ENCODE results near the gene KDM6B.

KDM6B gene

GRCh38 chr17:7790150-7790549 lies 43.9 kb upstream of the KDM6B start:
- Histone ChIP-seq H4K8ac (ENCODE audit: low read length) (no peak overlapping the region), H3K9ac (ENCODE audit: low read length) (no peak overlapping the region), H3K14ac (ENCODE audit: low read length in 2 of 2) (no peak overlapping the region), H3K27ac (ENCODE audit: low read length, poor library complexity, severe bottlenecking) (no peak overlapping the region), H3K4me2 (ENCODE audit: low read length, poor library complexity, severe bottlenecking) (no peak overlapping the region), H2BK12ac (ENCODE audit: low read length in 2 of 2) (no peak overlapping the region), H4K91ac (ENCODE audit: low read length) (no peak overlapping the region), H3K27me3 (ENCODE audit: control insufficient read depth in 1 of 2, insufficient read depth in 1 of 2, low read length in 2 of 2) (peaks cover 14 to 32% of the 10 kb centered on the region in 2 experiments), H2AK5ac (ENCODE audit: low read length, severe bottlenecking) (no peak overlapping the region), H2BK5ac (ENCODE audit: low read depth, low read length, poor library complexity, severe bottlenecking) (no peak overlapping the region), H3K9me3 (ENCODE audit: control insufficient read depth, low read length) (no peaks in the 10 kb centered on the region), H2BK120ac (ENCODE audit: low read depth, low read length) (no peak overlapping the region), H2AFZ (ENCODE audit: low read depth, low read length) (no peak overlapping the region), H3K4me1 (ENCODE audit: control insufficient read depth, insufficient read depth, low read depth, low read length) (no peaks in the 10 kb centered on the region), H3K4ac (ENCODE audit: low read depth in 1 of 2, low read length in 2 of 2) (no peak overlapping the region), H3K23ac (ENCODE audit: low read length in 2 of 2) (no peak overlapping the region), H3K18ac (ENCODE audit: low read depth in 1 of 2, low read length in 2 of 2) (no peak overlapping the region), H3K36me3 (ENCODE audit: control insufficient read depth in 1 of 2, insufficient read depth in 2 of 2, low read depth in 1 of 2, low read length in 2 of 2) (no peaks in the 10 kb centered on the region), H2BK15ac (ENCODE audit: low read depth, poor library complexity, severe bottlenecking) (no peak overlapping the region), H3K79me1 (replicated peaks; ENCODE audit: low read length, poor library complexity, severe bottlenecking) (no peaks in the 10 kb centered on the region), H3K4me3 (ENCODE audit: insufficient read depth in 1 of 2, low read depth in 1 of 2, low read length in 2 of 2) (no peak overlapping the region)
- 97% methylated on average over 2 of the region's 5 CpGs for WGBS
- no peak for DNase-seq

GRCh38 chr17:7792611-7793010 lies 41.4 kb upstream of the KDM6B start:
- Histone ChIP-seq H2BK15ac (ENCODE audit: low read depth, poor library complexity, severe bottlenecking) (no peak overlapping the region), H2AK5ac (ENCODE audit: low read length, severe bottlenecking) (no peak overlapping the region), H2BK5ac (ENCODE audit: low read depth, low read length, poor library complexity, severe bottlenecking) (no peak overlapping the region), H3K27ac (ENCODE audit: low read length, poor library complexity, severe bottlenecking) (no peak overlapping the region), H4K91ac (ENCODE audit: low read length) (no peak overlapping the region), H3K79me1 (replicated peaks; ENCODE audit: low read length, poor library complexity, severe bottlenecking) (no peaks in the 10 kb centered on the region), H2BK120ac (ENCODE audit: low read depth, low read length) (no peak overlapping the region), H3K4me3 (ENCODE audit: insufficient read depth in 1 of 2, low read depth in 1 of 2, low read length in 2 of 2) (no peak overlapping the region), H3K4me2 (ENCODE audit: low read length, poor library complexity, severe bottlenecking) (no peak overlapping the region), H2BK12ac (ENCODE audit: low read length in 2 of 2) (no peak overlapping the region), H3K4ac (ENCODE audit: low read depth in 1 of 2, low read length in 2 of 2) (no peak overlapping the region), H3K36me3 (ENCODE audit: control insufficient read depth in 1 of 2, insufficient read depth in 2 of 2, low read depth in 1 of 2, low read length in 2 of 2) (no peaks in the 10 kb centered on the region), H3K9me3 (ENCODE audit: control insufficient read depth, low read length) (no peaks in the 10 kb centered on the region), H3K23ac (ENCODE audit: low read length in 2 of 2) (no peak overlapping the region), H4K8ac (ENCODE audit: low read length) (no peak overlapping the region), H3K27me3 (ENCODE audit: control insufficient read depth in 1 of 2, insufficient read depth in 1 of 2, low read length in 2 of 2) (peaks cover 15 to 28% of the 10 kb centered on the region in 2 experiments), H3K9ac (ENCODE audit: low read length) (no peak overlapping the region), H3K14ac (ENCODE audit: low read length in 2 of 2) (no peak overlapping the region), H2AFZ (ENCODE audit: low read depth, low read length) (no peak overlapping the region), H3K18ac (ENCODE audit: low read depth in 1 of 2, low read length in 2 of 2) (no peak overlapping the region), H3K4me1 (ENCODE audit: control insufficient read depth, insufficient read depth, low read depth, low read length) (no peaks in the 10 kb centered on the region)
- WGBS = 94% methylated on average over 17 of the region's 17 CpGs
- DNase-seq = no peak

GRCh38 chr17:7794075-7794663 lies 39.8 kb upstream of the KDM6B start:
- H2AK5ac ChIP-seq (ENCODE audit: low read length, severe bottlenecking) = no peak overlapping the region
- H3K18ac ChIP-seq (ENCODE audit: low read depth in 1 of 2, low read length in 2 of 2) = no peak overlapping the region
- H4K91ac ChIP-seq (ENCODE audit: low read length) = no peak overlapping the region
- no peak overlapping the region for H3K4me3 ChIP-seq (ENCODE audit: insufficient read depth in 1 of 2, low read depth in 1 of 2, low read length in 2 of 2)
- H2BK12ac ChIP-seq (ENCODE audit: low read length in 2 of 2) = no peak overlapping the region
- peaks cover 21 to 36% of the 10 kb centered on the region in 2 experiments for H3K27me3 ChIP-seq (ENCODE audit: control insufficient read depth in 1 of 2, insufficient read depth in 1 of 2, low read length in 2 of 2)
- H3K79me1 ChIP-seq (replicated peaks; ENCODE audit: low read length, poor library complexity, severe bottlenecking) = no peaks in the 10 kb centered on the region
- H2BK15ac ChIP-seq (ENCODE audit: low read depth, poor library complexity, severe bottlenecking) = no peak overlapping the region
- no peaks in the 10 kb centered on the region for H3K4me1 ChIP-seq (ENCODE audit: control insufficient read depth, insufficient read depth, low read depth, low read length)
- no peak overlapping the region for H2BK120ac ChIP-seq (ENCODE audit: low read depth, low read length)
- no peaks in the 10 kb centered on the region for H3K36me3 ChIP-seq (ENCODE audit: control insufficient read depth in 1 of 2, insufficient read depth in 2 of 2, low read depth in 1 of 2, low read length in 2 of 2)
- H3K4ac ChIP-seq (ENCODE audit: low read depth in 1 of 2, low read length in 2 of 2) = no peak overlapping the region
- H3K9ac ChIP-seq (ENCODE audit: low read length) = no peak overlapping the region
- DNase-seq = no peak
- no peak overlapping the region for H3K14ac ChIP-seq (ENCODE audit: low read length in 2 of 2)
- 78% methylated on average over 16 of the region's 19 CpGs for whole genome bisulfite sequencing
- no peaks in the 10 kb centered on the region for H3K9me3 ChIP-seq (ENCODE audit: control insufficient read depth, low read length)
- no peak overlapping the region for H2BK5ac ChIP-seq (ENCODE audit: low read depth, low read length, poor library complexity, severe bottlenecking)
- no peak overlapping the region for H3K23ac ChIP-seq (ENCODE audit: low read length in 2 of 2)
- H3K27ac ChIP-seq (ENCODE audit: low read length, poor library complexity, severe bottlenecking) = no peak overlapping the region
- no peak overlapping the region for H2AFZ ChIP-seq (ENCODE audit: low read depth, low read length)
- no peak overlapping the region for H3K4me2 ChIP-seq (ENCODE audit: low read length, poor library complexity, severe bottlenecking)
- no peak overlapping the region for H4K8ac ChIP-seq (ENCODE audit: low read length)

GRCh38 chr17:7797976-7798375 lies 36.0 kb upstream of the KDM6B start:
- H3K9me3 ChIP-seq (ENCODE audit: control insufficient read depth, low read length) = no peaks in the 10 kb centered on the region
- no peak overlapping the region for H3K18ac ChIP-seq (ENCODE audit: low read depth in 1 of 2, low read length in 2 of 2)
- H3K4me1 ChIP-seq (ENCODE audit: control insufficient read depth, insufficient read depth, low read depth, low read length) = no peaks in the 10 kb centered on the region
- H2AFZ ChIP-seq (ENCODE audit: low read depth, low read length) = no peak overlapping the region
- no peak overlapping the region for H3K9ac ChIP-seq (ENCODE audit: low read length)
- H3K79me1 ChIP-seq (replicated peaks; ENCODE audit: low read length, poor library complexity, severe bottlenecking) = no peaks in the 10 kb centered on the region
- H2BK15ac ChIP-seq (ENCODE audit: low read depth, poor library complexity, severe bottlenecking) = no peak overlapping the region
- no peak overlapping the region for H3K27ac ChIP-seq (ENCODE audit: low read length, poor library complexity, severe bottlenecking)
- H3K27me3 ChIP-seq (ENCODE audit: control insufficient read depth in 1 of 2, insufficient read depth in 1 of 2, low read length in 2 of 2) = peaks cover 20 to 46% of the 10 kb centered on the region in 2 experiments
- H3K4ac ChIP-seq (ENCODE audit: low read depth in 1 of 2, low read length in 2 of 2) = no peak overlapping the region
- no peak overlapping the region for H2BK5ac ChIP-seq (ENCODE audit: low read depth, low read length, poor library complexity, severe bottlenecking)
- H2AK5ac ChIP-seq (ENCODE audit: low read length, severe bottlenecking) = no peak overlapping the region
- H2BK12ac ChIP-seq (ENCODE audit: low read length in 2 of 2) = no peak overlapping the region
- no peak overlapping the region for H2BK120ac ChIP-seq (ENCODE audit: low read depth, low read length)
- DNase-seq = no peak
- H4K8ac ChIP-seq (ENCODE audit: low read length) = no peak overlapping the region
- WGBS = 90% methylated on average over 13 of the region's 13 CpGs
- H3K36me3 ChIP-seq (ENCODE audit: control insufficient read depth in 1 of 2, insufficient read depth in 2 of 2, low read depth in 1 of 2, low read length in 2 of 2) = no peaks in the 10 kb centered on the region
- no peak overlapping the region for H3K23ac ChIP-seq (ENCODE audit: low read length in 2 of 2)
- no peak overlapping the region for H3K4me2 ChIP-seq (ENCODE audit: low read length, poor library complexity, severe bottlenecking)
- H3K14ac ChIP-seq (ENCODE audit: low read length in 2 of 2) = no peak overlapping the region
- no peak overlapping the region for H4K91ac ChIP-seq (ENCODE audit: low read length)
- no peak overlapping the region for H3K4me3 ChIP-seq (ENCODE audit: insufficient read depth in 1 of 2, low read depth in 1 of 2, low read length in 2 of 2)

All from mesenchymal stem cell (in vitro differentiated cells and primary cell).